ENCODE data around the gene STON1.
"Not testable (repeated sequence)": the region's sequence is repeated elsewhere in the genome, so short reads cannot be mapped to it uniquely, and the experiment has no call there.

STON1 gene, protein sequence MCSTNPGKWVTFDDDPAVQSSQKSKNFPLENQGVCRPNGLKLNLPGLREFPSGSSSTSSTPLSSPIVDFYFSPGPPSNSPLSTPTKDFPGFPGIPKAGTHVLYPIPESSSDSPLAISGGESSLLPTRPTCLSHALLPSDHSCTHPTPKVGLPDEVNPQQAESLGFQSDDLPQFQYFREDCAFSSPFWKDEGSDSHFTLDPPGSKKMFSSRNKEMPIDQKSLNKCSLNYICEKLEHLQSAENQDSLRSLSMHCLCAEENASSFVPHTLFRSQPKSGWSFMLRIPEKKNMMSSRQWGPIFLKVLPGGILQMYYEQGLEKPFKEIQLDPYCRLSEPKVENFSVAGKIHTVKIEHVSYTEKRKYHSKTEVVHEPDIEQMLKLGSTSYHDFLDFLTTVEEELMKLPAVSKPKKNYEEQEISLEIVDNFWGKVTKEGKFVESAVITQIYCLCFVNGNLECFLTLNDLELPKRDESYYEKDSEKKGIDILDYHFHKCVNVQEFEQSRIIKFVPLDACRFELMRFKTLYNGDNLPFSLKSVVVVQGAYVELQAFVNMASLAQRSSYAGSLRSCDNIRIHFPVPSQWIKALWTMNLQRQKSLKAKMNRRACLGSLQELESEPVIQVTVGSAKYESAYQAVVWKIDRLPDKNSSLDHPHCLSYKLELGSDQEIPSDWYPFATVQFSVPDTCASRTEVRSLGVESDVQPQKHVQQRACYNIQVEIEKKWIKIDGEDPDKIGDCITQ

DNA sequence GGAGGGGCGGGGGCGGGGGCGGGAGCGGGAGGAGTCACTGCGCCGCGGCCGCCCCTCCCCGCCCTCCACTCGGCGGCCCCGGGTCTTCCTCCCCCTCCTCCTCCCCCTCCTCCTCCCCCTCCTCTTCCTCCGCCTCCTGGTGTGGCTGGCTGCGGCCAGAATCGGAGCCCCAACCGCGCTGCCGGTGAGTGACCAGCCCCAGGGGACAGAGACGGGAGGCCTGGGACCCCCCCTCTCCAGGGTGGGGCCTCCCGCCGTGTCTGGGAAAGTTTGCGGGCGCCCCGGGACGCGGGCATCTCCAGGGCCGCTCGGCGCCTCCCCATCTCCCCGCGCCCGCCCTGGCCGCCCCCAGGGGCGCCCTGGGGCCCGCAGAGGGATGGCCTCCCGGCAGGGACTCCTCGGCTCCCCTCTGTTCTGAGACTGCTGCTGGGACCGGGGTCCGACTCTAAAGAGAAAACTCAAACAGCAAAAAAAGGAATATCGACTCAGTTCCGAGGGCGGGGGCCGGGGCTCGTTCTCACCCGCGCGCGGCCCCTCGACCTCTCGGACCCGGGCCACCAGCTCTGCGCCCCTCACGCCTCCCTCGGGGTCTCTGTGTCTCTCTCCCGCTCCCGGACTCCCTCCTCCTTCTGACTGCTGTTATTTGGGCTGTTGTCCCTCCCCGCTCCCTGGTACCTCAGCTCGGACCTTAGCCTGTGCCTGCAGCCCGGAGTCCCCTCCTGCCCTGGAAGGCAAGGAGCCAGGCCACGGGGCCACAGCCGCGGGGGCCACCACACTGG, at the start of gene STON1:
Gene STON1 (plus strand): TSS at position 122 of the 779 bp plus-strand sequence. CDS start 50,480 bp downstream, outside the sequence.
- no peak for DNase-seq (ENCODE audit: low read depth in 2 of 2, low spot score in 1 of 2)

- DNase-seq (ENCODE audit: low read depth in 2 of 2, low spot score in 1 of 2) = no peak
Observed at GRCh38 chr2:48480526-48480925, 49.4 kb upstream of the STON1 start.

- no peak for DNase-seq (ENCODE audit: low read depth in 2 of 2, low spot score in 1 of 2)
Observed at GRCh38 chr2:48482313-48482712, 47.6 kb upstream of the STON1 start.

- no peak for DNase-seq (ENCODE audit: low read depth in 2 of 2, low spot score in 1 of 2)
Observed at GRCh38 chr2:48482769-48483168, 47.2 kb upstream of the STON1 start.

GRCh38 chr2:48483506-48483905, 46.4 kb upstream of the STON1 start:
- DNase-seq (ENCODE audit: low read depth in 2 of 2, low spot score in 1 of 2) = no peak

DNA sequence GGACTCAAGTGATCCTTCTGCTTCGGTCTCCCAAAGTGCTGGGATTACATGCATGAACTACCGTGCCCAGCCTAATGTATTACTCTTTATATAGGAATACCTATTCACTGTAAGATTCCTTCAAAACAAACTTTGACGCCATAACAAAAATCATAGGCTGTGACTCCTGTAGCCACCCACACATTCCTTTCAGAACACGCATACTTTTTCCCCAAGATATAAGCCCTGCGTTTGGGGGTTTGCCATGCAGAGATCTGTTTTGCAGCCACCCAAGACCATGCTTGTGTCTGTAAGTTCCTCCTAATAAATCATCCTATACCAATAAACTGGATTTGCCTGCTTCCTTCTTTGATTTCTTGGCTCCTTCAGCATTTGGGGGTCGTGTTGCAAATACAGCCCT, 46.0 kb upstream of the STON1 start:
- no peak for DNase-seq (ENCODE audit: low read depth in 2 of 2, low spot score in 1 of 2)

DNA sequence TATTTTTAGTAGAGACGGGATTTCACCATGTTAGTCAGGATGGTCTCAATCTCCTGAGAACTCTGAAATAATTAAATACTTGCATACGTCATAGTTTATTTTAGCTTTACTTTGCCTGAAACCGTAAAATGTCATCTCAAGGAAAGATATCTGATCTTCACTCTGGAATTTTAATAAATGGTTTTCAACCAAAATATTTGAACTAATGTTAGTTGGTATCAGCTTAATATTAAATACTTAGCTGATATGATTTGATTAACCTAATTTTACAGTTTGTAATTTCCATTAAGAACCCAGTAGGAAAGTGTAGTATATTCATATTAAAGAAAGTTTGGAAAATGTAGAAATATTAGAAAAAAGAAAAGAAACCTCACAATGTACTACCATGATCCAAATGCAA, 41.4 kb upstream of the STON1 start:
- DNase-seq (ENCODE audit: low read depth in 2 of 2, low spot score in 1 of 2) = no peak

DNA sequence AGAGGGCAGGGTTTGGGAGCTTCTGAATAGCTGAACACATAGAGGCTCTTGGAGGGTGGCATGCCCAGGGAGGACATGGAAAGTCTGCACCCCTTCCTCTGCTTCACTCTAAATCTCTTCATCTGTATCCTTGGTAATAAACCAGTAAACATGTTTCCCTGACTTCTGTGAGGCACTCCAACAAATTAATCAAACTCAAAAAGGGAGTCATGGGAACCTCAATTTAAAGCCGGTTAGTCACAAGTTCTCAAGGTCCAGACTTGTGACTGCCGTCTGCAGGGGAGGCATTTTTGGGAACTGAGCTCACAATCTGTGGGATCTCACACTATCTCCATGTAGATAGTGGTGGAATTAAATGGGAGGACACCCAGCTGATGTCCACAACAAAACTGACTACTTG, 33.1 kb upstream of the STON1 start:
- no peak for DNase-seq (ENCODE audit: low read depth in 2 of 2, low spot score in 1 of 2)

DNA sequence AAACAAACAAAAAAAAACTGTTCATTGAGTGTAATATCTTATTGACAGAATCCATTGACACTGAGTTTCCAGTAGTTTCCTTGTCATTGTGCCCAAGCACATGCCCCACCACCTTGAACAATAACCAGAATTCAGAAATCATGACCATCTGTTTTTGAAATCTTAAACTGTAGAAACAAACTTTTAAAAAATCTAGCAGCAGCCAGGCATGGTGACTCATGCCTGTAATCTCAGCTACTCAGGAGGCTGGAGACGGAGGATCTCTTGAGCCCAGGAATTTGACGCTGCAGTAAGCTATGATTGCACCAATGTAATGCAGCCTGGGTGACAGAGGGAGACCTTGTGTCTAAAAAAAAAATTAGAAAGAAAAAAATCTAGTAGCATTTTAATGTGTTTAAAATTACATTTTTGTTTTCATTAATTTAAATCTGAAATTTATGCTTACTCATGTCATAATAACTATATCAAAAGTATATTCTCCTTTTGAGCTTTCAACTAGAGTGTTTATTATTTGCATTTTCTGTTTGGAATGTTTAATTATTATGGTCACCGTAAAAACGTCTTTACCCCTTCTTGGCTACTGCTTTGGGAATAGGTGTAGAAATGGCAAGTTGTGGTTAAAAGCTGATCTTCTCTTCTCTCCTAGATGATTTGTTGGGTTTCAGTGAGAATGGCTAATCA, 25.2 kb upstream of the STON1 start:
- no peak for DNase-seq (ENCODE audit: low read depth in 2 of 2, low spot score in 1 of 2)

DNA sequence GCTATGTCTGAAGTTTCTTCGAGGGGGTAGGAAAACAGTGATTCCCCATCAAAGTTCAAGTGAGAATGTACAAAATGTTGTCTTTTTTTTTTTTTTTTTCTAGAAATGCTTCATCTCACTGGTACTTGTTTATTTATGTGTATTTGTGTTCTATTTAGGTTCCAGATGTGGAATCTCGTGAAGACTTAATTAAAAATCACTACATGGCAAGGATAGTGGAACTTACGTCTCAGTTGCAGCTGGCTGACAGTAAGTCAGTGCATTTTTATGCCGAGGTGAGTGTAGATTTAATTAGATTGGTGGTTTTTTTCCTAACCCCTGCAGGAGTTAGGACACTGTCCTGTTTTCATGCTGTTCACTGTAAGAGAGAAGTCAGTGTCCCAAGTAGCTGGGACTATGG, 22.8 kb upstream of the STON1 start:
- DNase-seq (ENCODE audit: low read depth in 2 of 2, low spot score in 1 of 2) = no peak

GRCh38 chr2:48508461-48509124, 21.4 kb upstream of the STON1 start:
- DNase-seq (ENCODE audit: low read depth in 2 of 2, low spot score in 1 of 2) = no peak

GRCh38 chr2:48510329-48510728, 19.6 kb upstream of the STON1 start:
- no peak for DNase-seq (ENCODE audit: low read depth in 2 of 2, low spot score in 1 of 2)

DNA sequence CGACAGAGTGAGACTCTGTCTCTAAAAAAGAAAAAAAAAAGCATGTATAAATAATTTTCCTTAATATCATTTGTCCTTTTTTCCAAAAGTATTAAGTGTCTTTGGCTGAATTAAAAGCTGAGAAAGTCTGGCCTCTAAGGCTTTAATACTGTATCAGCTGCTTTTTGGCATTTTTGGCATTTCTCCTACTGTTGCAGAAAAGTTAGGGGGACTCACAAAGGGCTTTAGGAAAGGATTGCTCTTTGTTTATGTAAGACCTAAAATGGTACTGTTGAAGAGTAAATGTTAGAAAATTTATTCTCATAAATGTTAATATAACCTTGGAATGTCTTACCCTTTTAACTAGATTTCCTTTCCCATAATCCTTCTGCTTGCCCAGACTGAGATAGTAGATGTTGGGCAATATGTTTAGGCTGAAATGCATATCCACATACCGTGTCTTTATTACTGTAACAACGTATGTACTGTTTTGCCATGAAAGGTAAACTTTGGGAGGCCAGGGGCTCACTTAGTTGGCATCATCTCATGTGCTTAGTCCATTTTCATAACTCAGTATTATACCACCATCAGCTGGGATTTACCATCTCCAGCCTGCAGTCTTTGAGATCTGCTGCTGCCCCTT, 18.0 kb upstream of the STON1 start:
- no peak for DNase-seq (ENCODE audit: low read depth in 2 of 2, low spot score in 1 of 2)

DNA sequence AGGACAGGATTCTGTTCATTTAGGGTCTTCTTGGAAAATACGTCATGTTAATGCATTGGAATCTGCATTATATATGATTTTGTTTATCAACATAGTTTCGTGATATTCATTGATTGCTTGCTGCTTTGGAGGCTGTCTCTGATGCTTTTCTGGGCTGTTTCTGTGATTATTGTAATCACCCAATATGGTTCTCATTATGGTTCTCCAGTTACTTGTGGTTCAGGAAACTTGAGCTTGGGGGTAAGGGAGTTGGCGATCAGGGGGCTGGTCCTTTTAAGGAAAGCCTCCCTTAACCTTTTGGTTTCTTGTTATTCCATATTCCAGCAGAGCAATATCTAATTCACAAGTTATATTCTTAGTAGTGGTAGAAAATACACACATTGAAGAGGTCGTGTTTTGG, 17.4 kb upstream of the STON1 start:
- no peak for DNase-seq (ENCODE audit: low read depth in 2 of 2, low spot score in 1 of 2)

- DNase-seq (ENCODE audit: low read depth in 2 of 2, low spot score in 1 of 2) = no peak
Observed at GRCh38 chr2:48514348-48515003, 15.5 kb upstream of the STON1 start.

DNA sequence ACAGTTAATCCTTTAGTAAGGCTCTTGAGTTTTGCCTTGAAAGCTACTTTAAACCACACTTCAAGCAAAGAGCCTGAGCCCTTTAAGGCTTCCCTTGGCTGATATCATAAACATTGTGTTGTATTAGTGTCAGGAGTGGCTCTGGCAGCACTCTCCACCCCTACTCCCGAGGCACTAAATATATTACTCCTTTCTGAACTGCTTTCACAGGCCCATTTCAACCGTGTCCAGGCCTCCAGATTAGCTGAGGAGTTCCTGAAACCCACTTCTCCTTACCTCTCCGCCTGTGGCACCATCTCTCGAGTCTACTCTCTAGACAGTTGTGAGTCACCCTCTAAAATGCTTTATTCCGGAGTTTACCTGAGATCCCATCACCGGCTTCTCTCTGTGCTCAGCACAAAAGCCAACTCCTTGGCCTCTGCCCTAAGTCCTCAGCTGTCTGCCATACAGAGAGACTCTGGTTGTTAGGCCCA, 14.4 kb upstream of the STON1 start:
- no peak for DNase-seq (ENCODE audit: low read depth in 2 of 2, low spot score in 1 of 2)

GRCh38 chr2:48519593-48519992, 10.4 kb upstream of the STON1 start:
- no peak for DNase-seq (ENCODE audit: low read depth in 2 of 2, low spot score in 1 of 2)

GRCh38 chr2:48524756-48525155, 5.2 kb upstream of the STON1 start:
- DNase-seq (ENCODE audit: low read depth in 2 of 2, low spot score in 1 of 2) = not testable (repeated sequence)

GRCh38 chr2:48525269-48525943, 4.5 kb upstream of the STON1 start:
- no peak for DNase-seq (ENCODE audit: low read depth in 2 of 2, low spot score in 1 of 2)

Measured in stimulated activated CD8-positive, alpha-beta memory T cell treated with anti-CD3 and anti-CD28 coated beads, Interleukin-4, amount 100 ng/mL, for 1 hour (primary cell).